ENCODE data around the gene IFI27L1. TPM values are rescaled to one million over a fixed set of nuclear protein-coding genes. Genes with fewer than 3 reads are reported as not detected.

The IFI27L1 gene
- total RNA-seq, 1 donor from 2014 or later = not detected

DNA sequence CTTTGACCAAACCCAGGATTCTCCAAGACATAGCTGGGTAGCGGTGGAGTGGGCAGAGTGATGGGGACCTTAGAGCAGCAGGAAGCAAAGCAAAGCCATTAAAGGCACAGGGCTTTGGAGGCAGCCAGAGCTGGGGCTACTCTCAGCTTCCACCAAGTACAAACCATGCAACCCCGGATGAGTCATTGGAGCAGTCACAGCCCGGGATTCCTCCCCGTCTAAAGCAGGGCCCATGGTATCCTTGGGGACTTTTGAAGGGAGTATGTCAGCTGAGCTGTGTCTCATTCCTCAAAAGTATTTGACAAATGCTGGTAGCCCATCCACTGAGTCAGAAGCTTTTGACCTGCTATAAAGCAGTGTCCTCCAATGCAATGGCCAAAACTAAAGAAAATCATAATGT lies 19.7 kb downstream of the IFI27L1 start:
- H3K27me3 ChIP-seq = no peaks in the 10 kb centered on the region
- no peaks in the 10 kb centered on the region for H3K9me3 ChIP-seq
- no peak overlapping the region for H3K27ac ChIP-seq
- no peaks in the 10 kb centered on the region for H3K4me1 ChIP-seq
- intact Hi-C loops (cut with DNase I) = no loop called here
- TF ChIP-seq CTCF (IDR thresholded peaks at IDR 0.05) = no peak
- H3K36me3 ChIP-seq = no peaks in the 10 kb centered on the region
- no peak overlapping the region for H3K4me3 ChIP-seq
- DNase-seq (ENCODE audit: low spot score in 2 of 2) = peak in 1 of 2 donors; percentile 47

- Histone ChIP-seq H3K27me3 (no peaks in the 10 kb centered on the region), H3K9me3 (no peaks in the 10 kb centered on the region), H3K4me3 (no peak overlapping the region), H3K4me1 (no peaks in the 10 kb centered on the region), H3K27ac (no peak overlapping the region), H3K36me3 (no peaks in the 10 kb centered on the region)
- TF ChIP-seq CTCF (IDR thresholded peaks at IDR 0.05) = no peak
- intact Hi-C loops (cut with DNase I) = no loop called here
- DNase-seq (ENCODE audit: low spot score in 2 of 2) = no peak
These were observed 20.6 kb downstream of the IFI27L1 start for GRCh38 chr14:94101748-94102147.

- Histone ChIP-seq H3K27ac (no peak overlapping the region), H3K27me3 (no peaks in the 10 kb centered on the region), H3K4me1 (no peaks in the 10 kb centered on the region), H3K9me3 (no peaks in the 10 kb centered on the region), H3K4me3 (no peak overlapping the region), H3K36me3 (no peaks in the 10 kb centered on the region)
- TF ChIP-seq CTCF (IDR thresholded peaks at IDR 0.05) = no peak
- intact Hi-C loops (cut with DNase I) = no loop called here
- DNase-seq (ENCODE audit: low spot score in 2 of 2) = no peak
These were observed 21.8 kb downstream of the IFI27L1 start for GRCh38 chr14:94102768-94103482.

DNA sequence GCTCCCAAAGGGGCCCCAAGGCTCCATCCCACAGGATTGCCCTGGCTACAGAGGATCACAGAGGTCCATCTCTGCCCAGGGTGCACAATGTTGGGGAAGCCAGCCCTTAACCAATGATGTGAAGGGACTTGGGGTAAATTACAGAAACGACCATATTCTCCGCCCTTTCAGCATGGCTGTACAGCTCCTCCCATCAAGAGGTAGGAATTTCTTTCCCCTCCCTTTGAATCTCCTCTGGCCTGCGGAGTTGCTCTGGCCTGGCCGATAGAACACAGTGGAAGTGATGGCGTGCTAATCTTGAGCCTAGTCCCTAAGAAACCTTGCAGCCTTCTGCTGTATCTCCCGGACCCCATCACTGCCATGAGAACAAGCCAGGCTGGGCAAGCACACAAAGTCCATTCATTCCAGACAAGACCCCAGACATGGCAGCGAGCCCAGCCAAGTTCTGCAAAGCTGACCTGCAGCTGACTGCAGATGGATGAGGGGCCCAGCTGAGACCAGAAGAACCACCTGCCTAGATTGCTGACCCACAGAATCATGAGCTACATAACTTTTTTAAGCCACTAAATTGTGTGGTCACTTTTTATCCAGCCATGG lies 22.5 kb downstream of the IFI27L1 start:
- intact Hi-C loops (cut with DNase I) = no loop called here
- TF ChIP-seq CTCF (IDR thresholded peaks at IDR 0.05) = no peak
- DNase-seq (ENCODE audit: low spot score in 2 of 2) = no peak
- Histone ChIP-seq H3K27me3 (no peaks in the 10 kb centered on the region), H3K36me3 (no peaks in the 10 kb centered on the region), H3K4me3 (no peak overlapping the region), H3K4me1 (no peaks in the 10 kb centered on the region), H3K9me3 (no peaks in the 10 kb centered on the region), H3K27ac (no peak overlapping the region)

- Histone ChIP-seq H3K27me3 (no peaks in the 10 kb centered on the region), H3K9me3 (no peaks in the 10 kb centered on the region), H3K27ac (no peak overlapping the region), H3K36me3 (no peaks in the 10 kb centered on the region), H3K4me3 (no peak overlapping the region), H3K4me1 (no peaks in the 10 kb centered on the region)
- TF ChIP-seq CTCF (IDR thresholded peaks at IDR 0.05) = no peak
- intact Hi-C loops (cut with DNase I) = no loop called here
- no peak for DNase-seq (ENCODE audit: low spot score in 2 of 2)
These were observed 23.6 kb downstream of the IFI27L1 start for GRCh38 chr14:94104731-94105130.

All from ascending aorta (tissue), 2 donors.